Prostate gland (tissue), 2 donors: ENCODE measurements around the gene UGT1A8.

ENCODE experiments used
- CTCF ChIP-seq, 4 experiments: fragments of 200-600 bp in 2 of 4; fragments of 450-650 bp in 2 of 4; sonication (generic) in 2 of 4; IDR thresholded peaks; 1 replicate in 3 of 4; 2 replicates in 1 of 4; pipeline ENCODE4 v1.5.1; 2016 to 2019; ENCODE audit warnings: antibody characterized with exemption in 4 of 4, mild to moderate bottlenecking in 2 of 4, moderate library complexity in 2 of 4
- POLR2A ChIP-seq: fragments of 450-650 bp; IDR thresholded peaks from one replicate; pipeline ENCODE4 v1.6.1; 2016; ENCODE audit warnings: antibody characterized with exemption, mild to moderate bottlenecking

- TF ChIP-seq POLR2A, result no peak
- no peak for TF ChIP-seq CTCF (IDR thresholded peaks at IDR 0.05)
Observed at GRCh38 chr2:233706720-233707119, 89.3 kb downstream of the UGT1A8 start.
